K562 (cell line): ENCODE results near the gene ERVH48-1. TPM values are rescaled to one million over a fixed set of nuclear protein-coding genes. Genes with fewer than 3 reads are reported as not detected.

ENCODE experiments used
- CBX2 ChIP-seq: fragments of 200-600 bp; sonication (generic); IDR thresholded peaks from one replicate; pipeline ENCODE4 v1.6.1; 2012; ENCODE audit warnings: mild to moderate bottlenecking, low read length, inconsistent platforms; ENCODE audit not compliant: insufficient read depth, poor library complexity, severe bottlenecking
- E2F3 ChIP-seq: fragments of 250-450 bp; sonication (Bioruptor Pico); IDR thresholded peaks from 2 replicates; pipeline ENCODE4 v1.4.0; 2020; ENCODE audit warnings: mild to moderate bottlenecking
- ELF2 ChIP-seq: fragments of 250-450 bp; sonication (Bioruptor Pico); IDR thresholded peaks from 2 replicates; pipeline ENCODE4 v1.5.0; 2021; ENCODE audit warnings: mild to moderate bottlenecking
- RBM17 ChIP-seq: fragments of 200-400 bp; formaldehyde crosslinking; IDR thresholded peaks from 2 replicates; pipeline ENCODE4 v1.6.1; 2017; ENCODE audit warnings: low read depth, mild to moderate bottlenecking, low read length, borderline replicate concordance
- TEAD1 ChIP-seq, 2 experiments: fragments of 450-650 bp in 1 of 2; sonication (generic) in 1 of 2; formaldehyde crosslinking; IDR thresholded peaks; 2 replicates each; pipeline versions ENCODE4 v1.4.0 to v1.8.0; 2020 to 2022; ENCODE audit warnings: mild to moderate bottlenecking in 2 of 2, missing genetic modification reagents in 1 of 2
- ZNF347 ChIP-seq: fragments of 450-650 bp; formaldehyde crosslinking; IDR thresholded peaks from 2 replicates; pipeline ENCODE4 v1.4.0; 2020; ENCODE audit warnings: low read depth, mild to moderate bottlenecking, moderate library complexity
- polyA plus RNA-seq, 8 experiments: library from polyadenylated mRNA; depleted of rRNA in 4 of 8; stranded (reverse) in 5 of 8; unstranded in 3 of 8; fragments of >200 nt; fragmentation: Nextera tagmentation in 2 of 8; fragmentation: Illumina TruSeq in 1 of 8; extraction: Ambion mirVana in 2 of 8; extraction: Trizol in 1 of 8; gene quantifications; 2 replicates each; pipeline versions ENCODE4 v1.2.1 to v1.2.3, GENCODE V29; 2011 to 2014; ENCODE audit warnings: inconsistent platforms in 1 of 8, missing spikeins in 1 of 8
- total RNA-seq, 7 experiments: library from RNA; depleted of rRNA in 6 of 7; stranded (reverse); fragments of >200 nt in 6 of 7; fragmentation: Illumina TruSeq in 2 of 7; extraction: Trizol in 2 of 7; gene quantifications; 2 replicates each; pipeline versions ENCODE4 v1.2.1 to v1.2.3, GENCODE V29; 2011 to 2021; ENCODE audit warnings: low replicate concordance in 1 of 7
- TF ChIP-seq, protein P1 (sequence below), 2 experiments: fragments of 450-650 bp in 1 of 2; sonication (generic) in 1 of 2; formaldehyde crosslinking in 1 of 2; IDR thresholded peaks; 2 replicates each; pipeline versions ENCODE4 v1.7.1 to v1.9.0; 2016 to 2022; ENCODE audit warnings: inconsistent platforms in 1 of 2, mild to moderate bottlenecking in 1 of 2, missing genetic modification reagents in 1 of 2
- TF ChIP-seq, protein P2 (sequence below): fragments of 250-450 bp; sonication (Bioruptor Pico); IDR thresholded peaks from 2 replicates; pipeline ENCODE4 v1.8.0; 2022; ENCODE audit warnings: inconsistent platforms

ERVH48-1 gene
- total and polyA plus RNA-seq, 9 of the 15 experiments (the other 6 are each of a cell fraction or from before 2014, with no cell fraction given) = 0.08 to 0.49 (median 0.16) TPM; not detected in 3

DNA sequence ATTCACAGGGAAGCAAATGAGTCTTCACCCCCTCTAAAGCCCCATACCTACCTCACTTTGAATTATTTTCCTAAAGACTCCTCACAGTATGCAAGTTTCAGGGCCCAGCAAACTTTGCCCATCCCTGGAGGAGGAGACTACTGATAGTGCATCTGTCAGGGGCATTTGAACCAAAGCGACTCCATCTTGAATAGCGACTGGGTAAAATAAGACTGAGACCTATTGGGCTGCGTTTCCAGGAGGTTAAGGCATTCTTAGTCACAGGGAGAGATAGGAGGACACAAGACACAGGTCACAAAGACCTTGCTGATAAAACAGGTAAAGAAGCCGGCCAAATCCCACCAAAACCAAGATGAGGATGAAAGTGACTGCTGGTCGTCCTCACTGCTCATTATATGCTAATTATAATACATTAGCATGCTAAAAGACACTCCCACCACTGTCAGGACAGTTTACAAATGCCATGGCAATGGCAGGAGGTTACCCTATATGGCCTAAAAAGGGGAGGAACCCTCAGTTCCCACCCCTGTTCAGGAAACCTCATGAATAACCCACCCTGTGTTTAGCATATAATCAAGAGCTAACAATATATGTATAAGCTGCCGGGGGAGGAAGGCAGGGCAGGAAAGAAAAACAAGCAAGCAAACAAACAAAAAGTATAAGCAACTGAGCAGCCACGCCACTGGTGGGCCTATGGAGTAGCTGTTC, 45.7 kb upstream of the ERVH48-1 start (continued):
- TF ChIP-seq, protein P1, sequence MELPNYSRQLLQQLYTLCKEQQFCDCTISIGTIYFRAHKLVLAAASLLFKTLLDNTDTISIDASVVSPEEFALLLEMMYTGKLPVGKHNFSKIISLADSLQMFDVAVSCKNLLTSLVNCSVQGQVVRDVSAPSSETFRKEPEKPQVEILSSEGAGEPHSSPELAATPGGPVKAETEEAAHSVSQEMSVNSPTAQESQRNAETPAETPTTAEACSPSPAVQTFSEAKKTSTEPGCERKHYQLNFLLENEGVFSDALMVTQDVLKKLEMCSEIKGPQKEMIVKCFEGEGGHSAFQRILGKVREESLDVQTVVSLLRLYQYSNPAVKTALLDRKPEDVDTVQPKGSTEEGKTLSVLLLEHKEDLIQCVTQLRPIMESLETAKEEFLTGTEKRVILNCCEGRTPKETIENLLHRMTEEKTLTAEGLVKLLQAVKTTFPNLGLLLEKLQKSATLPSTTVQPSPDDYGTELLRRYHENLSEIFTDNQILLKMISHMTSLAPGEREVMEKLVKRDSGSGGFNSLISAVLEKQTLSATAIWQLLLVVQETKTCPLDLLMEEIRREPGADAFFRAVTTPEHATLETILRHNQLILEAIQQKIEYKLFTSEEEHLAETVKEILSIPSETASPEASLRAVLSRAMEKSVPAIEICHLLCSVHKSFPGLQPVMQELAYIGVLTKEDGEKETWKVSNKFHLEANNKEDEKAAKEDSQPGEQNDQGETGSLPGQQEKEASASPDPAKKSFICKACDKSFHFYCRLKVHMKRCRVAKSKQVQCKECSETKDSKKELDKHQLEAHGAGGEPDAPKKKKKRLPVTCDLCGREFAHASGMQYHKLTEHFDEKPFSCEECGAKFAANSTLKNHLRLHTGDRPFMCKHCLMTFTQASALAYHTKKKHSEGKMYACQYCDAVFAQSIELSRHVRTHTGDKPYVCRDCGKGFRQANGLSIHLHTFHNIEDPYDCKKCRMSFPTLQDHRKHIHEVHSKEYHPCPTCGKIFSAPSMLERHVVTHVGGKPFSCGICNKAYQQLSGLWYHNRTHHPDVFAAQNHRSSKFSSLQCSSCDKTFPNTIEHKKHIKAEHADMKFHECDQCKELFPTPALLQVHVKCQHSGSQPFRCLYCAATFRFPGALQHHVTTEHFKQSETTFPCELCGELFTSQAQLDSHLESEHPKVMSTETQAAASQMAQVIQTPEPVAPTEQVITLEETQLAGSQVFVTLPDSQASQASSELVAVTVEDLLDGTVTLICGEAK (IDR thresholded peaks at IDR 0.05) = no peak
- TF ChIP-seq, protein P1 (CRISPR knock-in tag; IDR thresholded peaks at IDR 0.05) = no peak
- peak in 1 of 2 experiments; percentile 91; a peak in 2 of 4 replicates for TF ChIP-seq TEAD1 (CRISPR knock-in tag; IDR thresholded peaks at IDR 0.05)
- TF ChIP-seq, protein P2, sequence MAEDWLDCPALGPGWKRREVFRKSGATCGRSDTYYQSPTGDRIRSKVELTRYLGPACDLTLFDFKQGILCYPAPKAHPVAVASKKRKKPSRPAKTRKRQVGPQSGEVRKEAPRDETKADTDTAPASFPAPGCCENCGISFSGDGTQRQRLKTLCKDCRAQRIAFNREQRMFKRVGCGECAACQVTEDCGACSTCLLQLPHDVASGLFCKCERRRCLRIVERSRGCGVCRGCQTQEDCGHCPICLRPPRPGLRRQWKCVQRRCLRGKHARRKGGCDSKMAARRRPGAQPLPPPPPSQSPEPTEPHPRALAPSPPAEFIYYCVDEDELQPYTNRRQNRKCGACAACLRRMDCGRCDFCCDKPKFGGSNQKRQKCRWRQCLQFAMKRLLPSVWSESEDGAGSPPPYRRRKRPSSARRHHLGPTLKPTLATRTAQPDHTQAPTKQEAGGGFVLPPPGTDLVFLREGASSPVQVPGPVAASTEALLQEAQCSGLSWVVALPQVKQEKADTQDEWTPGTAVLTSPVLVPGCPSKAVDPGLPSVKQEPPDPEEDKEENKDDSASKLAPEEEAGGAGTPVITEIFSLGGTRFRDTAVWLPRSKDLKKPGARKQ (CRISPR knock-in tag) = 0 out of 2 replicates have a peak, but pooled peaks have one; percentile 56
- TF ChIP-seq ELF2 = peak; percentile 60; the same call in 1 of the 2 replicates
- TF ChIP-seq RBM17 = no peak
- peak; percentile 73; the same call in 1 of the 2 replicates for TF ChIP-seq E2F3 (CRISPR knock-in tag)
- no peak for TF ChIP-seq CBX2
- TF ChIP-seq ZNF347 (CRISPR knock-in tag) = no peak
